Cardiac muscle cell (in vitro differentiated cells and primary cell): ENCODE measurements around the gene RNASE9. TPM values are rescaled to one million over a fixed set of nuclear protein-coding genes. Genes with fewer than 3 reads are reported as not detected.
"Not testable (repeated sequence)": the region's sequence is repeated elsewhere in the genome, so short reads cannot be mapped to it uniquely, and the experiment has no call there.

ENCODE experiments used
- DNase-seq, 2 donors: peaks; one replicate each; pipeline versions ENCODE4 v3.0.0 to v3.0.0-alpha.2; 2010 to 2017; ENCODE audit warnings: low read depth in 1 of 2, low spot score in 1 of 2
- H3K27ac ChIP-seq: fragments of 200-600 bp; sonication (generic); 2 replicates; pipeline ENCODE4 v1.5.1; 2016
- H3K27me3 ChIP-seq: fragments of 200-600 bp; sonication (generic); 2 replicates; pipeline ENCODE4 v1.6.0; 2016; ENCODE audit warnings: control low read depth
- H3K36me3 ChIP-seq: fragments of 200-600 bp; sonication (generic); 2 replicates; pipeline ENCODE4 v1.5.1; 2016; ENCODE audit warnings: control low read depth
- H3K4me1 ChIP-seq: fragments of 200-600 bp; sonication (generic); 2 replicates; pipeline ENCODE4 v1.8.1; 2017; ENCODE audit warnings: low read depth, mild to moderate bottlenecking, mixed run types
- H3K4me3 ChIP-seq: fragments of 200-600 bp; sonication (generic); 2 replicates; pipeline ENCODE4 v1.5.1; 2016; ENCODE audit warnings: mild to moderate bottlenecking
- H3K9me3 ChIP-seq: fragments of 200-600 bp; sonication (generic); 2 replicates; pipeline ENCODE4 v1.5.1; 2017; ENCODE audit warnings: low read depth, mild to moderate bottlenecking, control low read depth
- CTCF ChIP-seq: IDR thresholded peaks from 2 replicates; pipeline ENCODE4 v1.5.1; 2012; ENCODE audit warnings: low read depth, mild to moderate bottlenecking, low read length
- polyA plus RNA-seq: library from polyadenylated mRNA; unstranded; fragments of >200 nt; fragmentation: Nextera tagmentation; extraction: Ambion mirVana; gene quantifications from 2 replicates; pipeline ENCODE4 v1.2.1, GENCODE V29; 2016
- total RNA-seq: library from RNA; depleted of rRNA; stranded (reverse); fragments of >200 nt; gene quantifications from 2 replicates; pipeline ENCODE4 v1.2.3, GENCODE V29; 2016

The RNASE9 gene
- total and polyA plus RNA-seq, 2 experiments from 2014 or later, result not detected

GRCh38 chr14:20597108-20597507 is 36.3 kb upstream of the RNASE9 start:
- Histone ChIP-seq H3K27me3 (no peaks in the 10 kb centered on the region), H3K9me3 (no peaks in the 10 kb centered on the region), H3K4me3 (no peak overlapping the region), H3K27ac (no peak overlapping the region), H3K4me1 (no peaks in the 10 kb centered on the region), H3K36me3 (no peaks in the 10 kb centered on the region)
- TF ChIP-seq CTCF, result no peak
- DNase-seq, result no peak

GRCh38 chr14:20595726-20596125 is 34.9 kb upstream of the RNASE9 start:
- not testable (repeated sequence) for H3K4me3 ChIP-seq, H3K36me3 ChIP-seq, H3K27ac ChIP-seq, DNase-seq, H3K27me3 ChIP-seq, H3K9me3 ChIP-seq, H3K4me1 ChIP-seq

- H3K36me3 ChIP-seq, result no peaks in the 10 kb centered on the region
- DNase-seq, result no peak
- no peaks in the 10 kb centered on the region for H3K4me1 ChIP-seq
- no peak overlapping the region for H3K27ac ChIP-seq
- TF ChIP-seq CTCF, result no peak
- no peaks in the 10 kb centered on the region for H3K27me3 ChIP-seq
- H3K4me3 ChIP-seq, result no peak overlapping the region
- no peaks in the 10 kb centered on the region for H3K9me3 ChIP-seq
These were observed 31.7 kb upstream of the RNASE9 start for GRCh38 chr14:20592574-20592973.

- Histone ChIP-seq H3K27me3 (no peaks in the 10 kb centered on the region), H3K27ac (no peak within 1 kb of the TSS), H3K36me3 (no peaks in the 10 kb centered on the region), H3K4me3 (no peak within 1 kb of the TSS), H3K9me3 (no peaks in the 10 kb centered on the region), H3K4me1 (no peaks in the 10 kb centered on the region)
- DNase-seq, result no peak
- TF ChIP-seq CTCF, result no peak
These were observed 30.4 kb upstream of the RNASE9 start, which contains the start of gene RNASE12 for GRCh38 chr14:20591235-20591634. Gene RNASE12 (minus strand): TSS chr14:20591376. CDS start chr14:20590723, 653 bp downstream.

GRCh38 chr14:20587489-20588154 is 26.8 kb upstream of the RNASE9 start, which contains the start of gene RNASE11:
Gene RNASE11 (minus strand): TSS chr14:20588001.
- no peak for TF ChIP-seq CTCF
- Histone ChIP-seq H3K4me1 (no peaks in the 10 kb centered on the region), H3K27ac (no peak within 1 kb of the TSS), H3K27me3 (no peaks in the 10 kb centered on the region), H3K4me3 (no peak within 1 kb of the TSS), H3K9me3 (no peaks in the 10 kb centered on the region), H3K36me3 (no peaks in the 10 kb centered on the region)
- DNase-seq, result no peak

- no peak for DNase-seq
- H3K27ac ChIP-seq, result no peak overlapping the region
- H3K36me3 ChIP-seq, result no peaks in the 10 kb centered on the region
- peaks cover 5% of the 10 kb centered on the region for H3K4me1 ChIP-seq
- H3K27me3 ChIP-seq, result no peaks in the 10 kb centered on the region
- no peak for TF ChIP-seq CTCF
- H3K4me3 ChIP-seq, result no peak overlapping the region
- H3K9me3 ChIP-seq, result no peaks in the 10 kb centered on the region
These were observed 23.1 kb upstream of the RNASE9 start for GRCh38 chr14:20583908-20584307.
